ELF-1 (cell line): ENCODE measurements around the gene TKTL1.
"Not testable (repeated sequence)": the region's sequence is repeated elsewhere in the genome, so short reads cannot be mapped to it uniquely, and the experiment has no call there.

ENCODE experiments used
- DNase-seq: peaks from one replicate; pipeline ENCODE4 v3.0.0-alpha.2; 2016; ENCODE audit warnings: low read depth, low spot score

TKTL1 gene

GRCh38 chrX:154309041-154309775, 13.6 kb downstream of the TKTL1 start:
- no peak for DNase-seq

GRCh38 chrX:154310616-154311536, 15.3 kb downstream of the TKTL1 start:
- no peak for DNase-seq

- DNase-seq = no peak
Measured at GRCh38 chrX:154312116-154312515, 16.5 kb downstream of the TKTL1 start.

DNA sequence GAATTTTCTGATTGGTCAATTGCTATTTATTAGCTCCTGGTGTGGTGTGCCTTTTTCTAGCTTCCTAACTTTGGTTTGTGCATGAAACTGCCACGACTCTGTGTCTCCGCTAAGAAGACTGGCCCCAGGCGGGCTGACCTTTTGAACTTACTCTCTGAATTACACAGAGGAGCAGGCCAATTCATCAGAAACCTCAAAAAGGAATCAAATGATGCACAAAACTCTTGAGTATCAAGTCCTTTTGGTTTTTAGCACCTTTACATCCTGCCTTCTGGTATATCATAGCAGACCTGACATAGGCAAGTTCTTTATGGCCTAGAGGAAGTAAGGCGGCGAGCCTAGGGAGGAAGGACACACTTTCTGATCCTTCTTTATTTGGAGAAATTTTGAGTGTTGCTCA, 17.6 kb downstream of the TKTL1 start:
- DNase-seq = no peak

GRCh38 chrX:154315416-154315815, 19.8 kb downstream of the TKTL1 start:
- no peak for DNase-seq

DNA sequence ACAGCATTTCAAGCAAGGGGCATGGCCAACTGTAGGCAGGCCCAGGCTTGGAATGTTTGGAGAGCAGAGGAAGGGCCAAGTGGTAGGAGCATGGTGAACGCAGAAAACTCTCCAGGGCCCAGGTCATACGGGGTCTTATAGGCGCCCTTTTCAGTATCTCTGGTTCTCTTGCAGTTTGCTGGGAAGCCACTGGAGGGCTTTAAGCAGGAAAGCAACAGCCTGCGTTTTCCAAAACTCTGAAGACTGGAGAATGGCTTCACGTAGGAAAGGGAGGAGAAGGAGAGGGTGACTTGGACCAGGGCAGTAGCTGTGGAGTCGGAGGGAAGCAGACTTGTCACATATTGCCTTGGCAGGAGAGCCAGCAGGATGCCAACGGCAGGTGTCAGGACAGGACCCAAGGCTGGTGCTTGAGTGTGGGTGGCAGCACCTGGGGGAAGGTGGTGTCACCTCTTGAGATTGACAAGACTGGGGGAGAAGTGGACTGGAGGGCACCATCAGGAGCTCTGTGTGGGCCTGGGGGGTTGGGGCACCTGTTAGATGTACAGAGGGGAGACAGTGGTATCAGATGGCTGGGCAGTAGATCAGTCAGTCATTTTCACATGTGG, 21.9 kb downstream of the TKTL1 start:
- peak; percentile 78 for DNase-seq

GRCh38 chrX:154320406-154320805, 24.8 kb downstream of the TKTL1 start:
- DNase-seq = no peak

GRCh38 chrX:154321152-154321551, 25.6 kb downstream of the TKTL1 start:
- no peak for DNase-seq

- DNase-seq = no peak
Measured at GRCh38 chrX:154321594-154321993, 26.0 kb downstream of the TKTL1 start.

GRCh38 chrX:154322890-154323289, 27.3 kb downstream of the TKTL1 start:
- DNase-seq = no peak

GRCh38 chrX:154323537-154323936, 27.9 kb downstream of the TKTL1 start:
- DNase-seq = peak; percentile 52

DNA sequence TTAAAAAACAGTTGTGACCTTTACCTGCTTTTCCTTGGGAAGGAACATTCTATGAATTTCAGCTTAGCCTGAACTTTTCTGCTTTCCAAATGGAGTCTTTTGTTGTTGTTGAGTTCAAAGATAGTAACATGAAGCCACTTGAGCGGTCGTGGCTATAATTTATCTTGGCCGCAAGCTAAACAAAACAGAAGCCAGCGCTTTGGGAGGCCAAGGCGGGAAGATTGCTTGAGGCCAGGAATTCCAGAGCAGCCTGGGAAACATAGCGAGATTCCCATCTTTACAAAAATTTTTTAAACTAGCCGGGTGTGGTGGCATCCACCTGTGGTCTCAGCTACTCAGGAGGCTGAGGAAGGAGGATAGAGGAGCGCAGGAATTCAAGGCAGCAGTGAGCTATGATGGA, 29.9 kb downstream of the TKTL1 start:
- DNase-seq = peak; percentile 84

GRCh38 chrX:154327038-154327820, 31.6 kb downstream of the TKTL1 start:
- DNase-seq = no peak

- DNase-seq = no peak
Measured at GRCh38 chrX:154328646-154329045, 33.1 kb downstream of the TKTL1 start.

DNA sequence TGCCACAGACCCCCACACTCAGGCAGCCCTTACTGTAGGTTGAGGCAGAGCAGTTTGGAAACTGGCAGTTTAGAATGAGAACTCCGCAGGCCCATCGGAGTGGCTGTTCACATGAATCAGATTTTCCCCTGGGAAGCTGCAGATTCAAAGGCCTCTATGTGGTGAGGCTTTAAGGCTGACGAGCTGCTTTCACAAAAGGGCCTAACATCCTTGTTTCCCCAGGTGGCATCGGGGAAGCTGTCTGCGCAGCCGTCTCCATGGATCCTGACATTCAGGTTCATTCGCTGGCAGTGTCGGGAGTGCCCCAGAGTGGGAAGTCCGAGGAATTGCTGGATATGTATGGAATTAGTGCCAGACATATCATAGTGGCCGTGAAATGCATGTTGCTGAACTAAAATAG, 33.7 kb downstream of the TKTL1 start:
- DNase-seq = no peak

DNA sequence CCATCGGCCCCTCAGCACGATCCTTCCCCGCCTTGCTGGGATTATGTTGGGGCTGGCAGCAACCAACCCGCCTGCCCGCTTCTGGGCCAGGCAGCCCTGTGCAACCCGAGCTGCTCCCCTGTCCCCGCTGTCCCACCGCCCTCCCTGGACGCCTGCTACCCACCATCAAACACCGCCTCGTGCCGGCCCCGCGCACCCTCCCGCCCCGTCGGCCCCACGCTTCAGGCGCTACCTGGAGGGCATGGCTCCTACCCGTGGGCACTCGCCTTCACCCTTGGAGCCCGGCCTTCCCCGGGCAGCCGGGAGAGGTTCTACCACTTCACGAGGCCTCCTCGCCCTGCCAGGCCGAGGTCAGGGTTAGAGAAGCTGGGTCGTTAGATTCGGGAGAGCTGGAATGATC, 37.0 kb downstream of the TKTL1 start:
- no peak for DNase-seq

- no peak for DNase-seq
Measured at GRCh38 chrX:154333116-154333515, 37.5 kb downstream of the TKTL1 start.

- no peak for DNase-seq
Measured at GRCh38 chrX:154333837-154334271, 38.3 kb downstream of the TKTL1 start.

DNA sequence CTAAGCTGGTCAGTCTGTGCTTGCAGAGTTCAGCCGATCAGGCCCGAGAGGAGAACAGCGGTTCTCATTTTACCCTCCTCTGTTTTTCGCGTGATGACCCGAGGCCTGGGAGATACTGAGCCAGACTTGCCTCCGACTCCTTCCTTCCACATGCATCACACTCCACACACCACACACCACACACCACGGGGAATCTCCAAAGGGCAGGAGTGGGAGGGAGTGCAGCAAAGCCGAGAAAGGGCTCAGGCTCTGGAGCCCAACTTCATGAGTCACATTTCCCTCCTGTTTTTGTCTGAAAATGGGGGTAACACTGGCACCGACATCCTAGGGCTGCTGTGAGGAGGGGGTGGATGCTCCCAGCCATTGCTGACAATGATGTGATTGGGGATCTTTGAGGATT, 38.9 kb downstream of the TKTL1 start:
- DNase-seq = no peak

- DNase-seq = not testable (repeated sequence)
Measured at GRCh38 chrX:154341399-154342298, 46.1 kb downstream of the TKTL1 start.
